ENCODE measurements around the gene ARSB. TPM values are rescaled to one million over a fixed set of nuclear protein-coding genes. Genes with fewer than 3 reads are reported as not detected.

Gene ARSB
- total RNA-seq, 1 donor from 2014 or later, result 16.7 TPM

DNA sequence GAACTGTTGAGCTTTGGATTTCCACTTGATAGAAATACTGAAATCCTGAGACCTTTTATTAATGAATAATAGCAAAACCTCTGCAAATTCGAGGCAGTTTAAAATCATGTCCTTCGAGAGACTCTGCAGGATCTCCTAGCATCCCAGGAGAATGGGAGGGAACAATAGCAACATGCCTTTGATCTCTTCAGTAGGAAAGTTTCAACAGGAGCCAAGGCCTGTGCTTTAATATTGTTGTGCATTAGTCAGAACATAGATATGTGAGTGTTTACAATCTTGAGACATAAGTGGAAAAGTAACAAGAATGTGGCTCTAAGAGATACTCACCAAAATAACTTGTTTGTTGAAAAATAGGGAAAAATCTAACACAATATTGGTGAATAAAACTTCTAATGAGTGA, 253.2 kb downstream of the ARSB start:
- TF ChIP-seq CTCF (conservative IDR thresholded peaks at IDR 0.05; ENCODE audit: low read depth, low read length), result no peak
- no peak for DNase-seq (ENCODE audit: low read depth)
- H3K4me3 ChIP-seq (ENCODE audit: low read depth, low read length), result no peak overlapping the region

DNA sequence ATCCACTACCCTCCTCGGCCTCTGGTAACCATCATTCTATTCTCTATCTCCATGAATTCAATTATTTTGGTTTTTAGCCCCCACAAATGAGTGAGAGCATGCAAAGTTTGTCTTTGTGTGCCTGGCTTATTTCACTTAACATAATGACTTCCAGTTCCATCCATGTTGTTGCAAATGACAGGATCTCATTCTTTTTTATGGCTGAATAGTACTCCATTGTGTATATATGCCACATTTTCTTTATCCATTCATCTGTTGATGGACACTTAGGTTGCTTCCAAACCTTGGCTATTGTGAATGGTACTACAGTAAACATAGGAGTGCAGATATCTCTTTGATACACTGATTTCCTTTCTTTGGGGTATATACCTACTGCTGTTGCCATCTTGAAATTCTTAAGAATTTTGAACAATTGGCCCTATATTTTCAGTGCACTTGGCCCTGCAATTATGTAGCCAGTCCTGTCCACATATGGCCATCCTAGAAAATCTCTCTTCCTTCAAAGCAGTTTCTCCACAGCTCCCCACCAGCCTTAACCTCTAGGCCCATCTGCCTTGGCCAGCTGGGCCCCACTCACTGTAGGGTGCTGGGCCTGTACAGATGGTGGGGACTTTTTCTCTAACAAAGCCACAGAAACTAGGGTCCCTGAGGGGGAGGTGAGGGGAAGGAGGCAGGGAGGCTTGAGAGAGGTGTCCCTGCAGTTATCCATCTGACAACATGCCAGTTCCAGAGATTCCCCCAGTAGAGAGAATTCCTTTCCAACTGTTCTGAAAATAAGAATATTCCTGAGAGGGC, 254.6 kb downstream of the ARSB start:
- TF ChIP-seq CTCF (conservative IDR thresholded peaks at IDR 0.05; ENCODE audit: low read depth, low read length), result no peak
- DNase-seq (ENCODE audit: low read depth), result no peak
- no peak overlapping the region for H3K4me3 ChIP-seq (ENCODE audit: low read depth, low read length)

GRCh38 chr5:78727786-78728761, 257.0 kb downstream of the ARSB start:
- peak; percentile 65 for DNase-seq (ENCODE audit: low read depth)
- H3K4me3 ChIP-seq (ENCODE audit: low read depth, low read length), result no peak overlapping the region
- no peak for TF ChIP-seq CTCF (conservative IDR thresholded peaks at IDR 0.05; ENCODE audit: low read depth, low read length)

Other genes with a start within 250 kb of the ARSB start
- 0.80 and 1.9 TPM in 2 replicates for gene DMGDH, start 84.4 kb upstream of the ARSB start, total RNA-seq
- gene BHMT2, start 84.5 kb upstream of the ARSB start, total RNA-seq, result 2.9 and 3.8 TPM in 2 replicates
- gene BHMT, start 126.5 kb upstream of the ARSB start, total RNA-seq, result 1.2 and 1.4 TPM in 2 replicates

Measured in epithelial cell of proximal tubule (primary cell).